ENCODE measurements around the gene RPL18A. TPM values are rescaled to one million over a fixed set of nuclear protein-coding genes. Genes with fewer than 3 reads are reported as not detected.

Gene RPL18A
- total and polyA plus RNA-seq, 2 experiments from 2014 or later, result 1,314 to 2,829 TPM

- Mint-ChIP-seq H3K4me3 (no peak overlapping the region), H3K9me3 (no peaks in the 10 kb centered on the region), H3K27ac (no peak overlapping the region), H3K27me3 (ENCODE audit: insufficient read depth, low read depth, poor library complexity) (peaks cover 5% of the 10 kb centered on the region), H3K4me1 (no peaks in the 10 kb centered on the region), H3K36me3 (ENCODE audit: low read depth) (no peaks in the 10 kb centered on the region)
- H3K4me3 ChIP-seq, result no peak overlapping the region
- H3K27ac ChIP-seq (ENCODE audit: low read depth), result no peak overlapping the region
- H2AFZ ChIP-seq, result no peak overlapping the region
- H3K9me2 ChIP-seq (ENCODE audit: insufficient read depth), result no peaks in the 10 kb centered on the region
- H3F3A ChIP-seq (replicated peaks; ENCODE audit: low read depth), result no peaks in the 10 kb centered on the region
- no peak overlapping the region for H3K4me2 ChIP-seq
- no peaks in the 10 kb centered on the region for H3K4me1 ChIP-seq (ENCODE audit: insufficient read depth)
- no peaks in the 10 kb centered on the region for H4K20me1 ChIP-seq (replicated peaks; ENCODE audit: insufficient read depth)
- ATAC-seq (no peak), DNase-seq (ENCODE audit: low spot score) (no peak)
- no peaks in the 10 kb centered on the region for H3K27me3 ChIP-seq (ENCODE audit: insufficient read depth)
- TF ChIP-seq ZNF114 (CRISPR knock-in tag; IDR thresholded peaks at IDR 0.05) (no peak), CTCF (conservative IDR thresholded peaks at IDR 0.05; ENCODE audit: low read depth in 2 of 2) (no peak), CREB1 (CRISPR knock-in tag; IDR thresholded peaks at IDR 0.05; ENCODE audit: low read depth) (no peak), JUNB (IDR thresholded peaks at IDR 0.05; ENCODE audit: unreplicated experiment) (no peak), STAT1 (IDR thresholded peaks at IDR 0.05; ENCODE audit: unreplicated experiment) (no peak), ZNF331 (CRISPR knock-in tag; IDR thresholded peaks at IDR 0.05; ENCODE audit: low read depth) (no peak), EZH2phosphoT487 (IDR thresholded peaks at IDR 0.05; ENCODE audit: unreplicated experiment) (no peak), EZH2 (IDR thresholded peaks at IDR 0.05; ENCODE audit: low read depth, unreplicated experiment) (no peak)
- TF ChIP-seq, protein P1, sequence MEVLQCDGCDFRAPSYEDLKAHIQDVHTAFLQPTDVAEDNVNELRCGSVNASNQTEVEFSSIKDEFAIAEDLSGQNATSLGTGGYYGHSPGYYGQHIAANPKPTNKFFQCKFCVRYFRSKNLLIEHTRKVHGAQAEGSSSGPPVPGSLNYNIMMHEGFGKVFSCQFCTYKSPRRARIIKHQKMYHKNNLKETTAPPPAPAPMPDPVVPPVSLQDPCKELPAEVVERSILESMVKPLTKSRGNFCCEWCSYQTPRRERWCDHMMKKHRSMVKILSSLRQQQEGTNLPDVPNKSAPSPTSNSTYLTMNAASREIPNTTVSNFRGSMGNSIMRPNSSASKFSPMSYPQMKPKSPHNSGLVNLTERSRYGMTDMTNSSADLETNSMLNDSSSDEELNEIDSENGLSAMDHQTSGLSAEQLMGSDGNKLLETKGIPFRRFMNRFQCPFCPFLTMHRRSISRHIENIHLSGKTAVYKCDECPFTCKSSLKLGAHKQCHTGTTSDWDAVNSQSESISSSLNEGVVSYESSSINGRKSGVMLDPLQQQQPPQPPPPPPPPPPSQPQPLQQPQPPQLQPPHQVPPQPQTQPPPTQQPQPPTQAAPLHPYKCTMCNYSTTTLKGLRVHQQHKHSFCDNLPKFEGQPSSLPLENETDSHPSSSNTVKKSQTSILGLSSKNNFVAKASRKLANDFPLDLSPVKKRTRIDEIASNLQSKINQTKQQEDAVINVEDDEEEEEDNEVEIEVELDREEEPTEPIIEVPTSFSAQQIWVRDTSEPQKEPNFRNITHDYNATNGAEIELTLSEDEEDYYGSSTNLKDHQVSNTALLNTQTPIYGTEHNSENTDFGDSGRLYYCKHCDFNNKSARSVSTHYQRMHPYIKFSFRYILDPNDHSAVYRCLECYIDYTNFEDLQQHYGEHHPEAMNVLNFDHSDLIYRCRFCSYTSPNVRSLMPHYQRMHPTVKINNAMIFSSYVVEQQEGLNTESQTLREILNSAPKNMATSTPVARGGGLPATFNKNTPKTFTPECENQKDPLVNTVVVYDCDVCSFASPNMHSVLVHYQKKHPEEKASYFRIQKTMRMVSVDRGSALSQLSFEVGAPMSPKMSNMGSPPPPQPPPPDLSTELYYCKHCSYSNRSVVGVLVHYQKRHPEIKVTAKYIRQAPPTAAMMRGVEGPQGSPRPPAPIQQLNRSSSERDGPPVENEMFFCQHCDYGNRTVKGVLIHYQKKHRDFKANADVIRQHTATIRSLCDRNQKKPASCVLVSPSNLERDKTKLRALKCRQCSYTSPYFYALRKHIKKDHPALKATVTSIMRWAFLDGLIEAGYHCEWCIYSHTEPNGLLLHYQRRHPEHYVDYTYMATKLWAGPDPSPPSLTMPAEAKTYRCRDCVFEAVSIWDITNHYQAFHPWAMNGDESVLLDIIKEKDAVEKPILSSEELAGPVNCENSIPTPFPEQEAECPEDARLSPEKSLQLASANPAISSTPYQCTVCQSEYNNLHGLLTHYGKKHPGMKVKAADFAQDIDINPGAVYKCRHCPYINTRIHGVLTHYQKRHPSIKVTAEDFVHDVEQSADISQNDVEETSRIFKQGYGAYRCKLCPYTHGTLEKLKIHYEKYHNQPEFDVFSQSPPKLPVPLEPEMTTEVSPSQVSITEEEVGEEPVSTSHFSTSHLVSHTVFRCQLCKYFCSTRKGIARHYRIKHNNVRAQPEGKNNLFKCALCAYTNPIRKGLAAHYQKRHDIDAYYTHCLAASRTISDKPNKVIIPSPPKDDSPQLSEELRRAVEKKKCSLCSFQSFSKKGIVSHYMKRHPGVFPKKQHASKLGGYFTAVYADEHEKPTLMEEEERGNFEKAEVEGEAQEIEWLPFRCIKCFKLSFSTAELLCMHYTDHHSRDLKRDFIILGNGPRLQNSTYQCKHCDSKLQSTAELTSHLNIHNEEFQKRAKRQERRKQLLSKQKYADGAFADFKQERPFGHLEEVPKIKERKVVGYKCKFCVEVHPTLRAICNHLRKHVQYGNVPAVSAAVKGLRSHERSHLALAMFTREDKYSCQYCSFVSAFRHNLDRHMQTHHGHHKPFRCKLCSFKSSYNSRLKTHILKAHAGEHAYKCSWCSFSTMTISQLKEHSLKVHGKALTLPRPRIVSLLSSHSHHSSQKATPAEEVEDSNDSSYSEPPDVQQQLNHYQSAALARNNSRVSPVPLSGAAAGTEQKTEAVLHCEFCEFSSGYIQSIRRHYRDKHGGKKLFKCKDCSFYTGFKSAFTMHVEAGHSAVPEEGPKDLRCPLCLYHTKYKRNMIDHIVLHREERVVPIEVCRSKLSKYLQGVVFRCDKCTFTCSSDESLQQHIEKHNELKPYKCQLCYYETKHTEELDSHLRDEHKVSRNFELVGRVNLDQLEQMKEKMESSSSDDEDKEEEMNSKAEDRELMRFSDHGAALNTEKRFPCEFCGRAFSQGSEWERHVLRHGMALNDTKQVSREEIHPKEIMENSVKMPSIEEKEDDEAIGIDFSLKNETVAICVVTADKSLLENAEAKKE (CRISPR knock-in tag; IDR thresholded peaks at IDR 0.05), result no peak
- TF ChIP-seq, protein P2, sequence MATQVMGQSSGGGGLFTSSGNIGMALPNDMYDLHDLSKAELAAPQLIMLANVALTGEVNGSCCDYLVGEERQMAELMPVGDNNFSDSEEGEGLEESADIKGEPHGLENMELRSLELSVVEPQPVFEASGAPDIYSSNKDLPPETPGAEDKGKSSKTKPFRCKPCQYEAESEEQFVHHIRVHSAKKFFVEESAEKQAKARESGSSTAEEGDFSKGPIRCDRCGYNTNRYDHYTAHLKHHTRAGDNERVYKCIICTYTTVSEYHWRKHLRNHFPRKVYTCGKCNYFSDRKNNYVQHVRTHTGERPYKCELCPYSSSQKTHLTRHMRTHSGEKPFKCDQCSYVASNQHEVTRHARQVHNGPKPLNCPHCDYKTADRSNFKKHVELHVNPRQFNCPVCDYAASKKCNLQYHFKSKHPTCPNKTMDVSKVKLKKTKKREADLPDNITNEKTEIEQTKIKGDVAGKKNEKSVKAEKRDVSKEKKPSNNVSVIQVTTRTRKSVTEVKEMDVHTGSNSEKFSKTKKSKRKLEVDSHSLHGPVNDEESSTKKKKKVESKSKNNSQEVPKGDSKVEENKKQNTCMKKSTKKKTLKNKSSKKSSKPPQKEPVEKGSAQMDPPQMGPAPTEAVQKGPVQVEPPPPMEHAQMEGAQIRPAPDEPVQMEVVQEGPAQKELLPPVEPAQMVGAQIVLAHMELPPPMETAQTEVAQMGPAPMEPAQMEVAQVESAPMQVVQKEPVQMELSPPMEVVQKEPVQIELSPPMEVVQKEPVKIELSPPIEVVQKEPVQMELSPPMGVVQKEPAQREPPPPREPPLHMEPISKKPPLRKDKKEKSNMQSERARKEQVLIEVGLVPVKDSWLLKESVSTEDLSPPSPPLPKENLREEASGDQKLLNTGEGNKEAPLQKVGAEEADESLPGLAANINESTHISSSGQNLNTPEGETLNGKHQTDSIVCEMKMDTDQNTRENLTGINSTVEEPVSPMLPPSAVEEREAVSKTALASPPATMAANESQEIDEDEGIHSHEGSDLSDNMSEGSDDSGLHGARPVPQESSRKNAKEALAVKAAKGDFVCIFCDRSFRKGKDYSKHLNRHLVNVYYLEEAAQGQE (IDR thresholded peaks at IDR 0.05; ENCODE audit: unreplicated experiment), result no peak
- H3K36me3 ChIP-seq (ENCODE audit: insufficient read depth), result no peaks in the 10 kb centered on the region
- H3K79me2 ChIP-seq (replicated peaks; ENCODE audit: insufficient read depth), result no peaks in the 10 kb centered on the region
Measured at GRCh38 chr19:17811681-17812080, 48.0 kb upstream of the RPL18A start.

Measured in GM23338 (cell line).